HepG2 (cell line): Measurements from ENCODE around the gene LRRC73. TPM values are rescaled to one million over a fixed set of nuclear protein-coding genes. Genes with fewer than 3 reads are reported as not detected.

ENCODE experiments used
- ATAC-seq: fragments of 200-7000 bp; cut with Tn5 transposase; 3 replicates; pipeline ENCODE4 v1.9.1; 2020; ENCODE audit warnings: mild to moderate bottlenecking, moderate library complexity
- BruUV-seq: library from RNA; stranded (reverse); fragments of 400-500 nt; replicated peaks from 2 replicates; lab custom pipeline; 2021; lab: Mats Ljungman, UMichigan
- CTCF ChIA-PET: fragments of 300-600 bp; formaldehyde crosslinking; extraction: SDS; loops from one replicate; lab custom pipeline; 2021; ENCODE audit warnings: low total read pairs, inconsistent platforms, low intra/inter-chr PET ratio; lab: Yijun Ruan, JAX
- POLR2A ChIA-PET: fragments of 350-600 bp; sonication (Branson Sonifier 250); formaldehyde crosslinking; loops from one replicate; lab custom pipeline; 2020; ENCODE audit warnings: antibody characterized with exemption, inconsistent platforms; lab: Yijun Ruan, JAX
- DNase-seq: peaks from one replicate; pipeline ENCODE4 v3.0.0-alpha.2; 2015; ENCODE audit warnings: low spot score
- FAIRE-seq: peaks from 3 replicates; lab custom pipeline; 2011; peaks lifted over from hg19 to GRCh38; lab: Jason Lieb, UNC
- H2AFZ ChIP-seq: one replicate; pipeline ENCODE4 v1.6.1; 2011; ENCODE audit warnings: low read length, inconsistent platforms
- H3K27ac ChIP-seq: fragments of 300-600 bp; 3 replicates; pipeline ENCODE4 v1.8.0; 2011; ENCODE audit warnings: mixed run types, mild to moderate bottlenecking, mixed read lengths, low read length, inconsistent platforms; ENCODE audit not compliant: insufficient read depth; ENCODE audit errors: extremely low read length
- H3K27me3 ChIP-seq, 2 experiments: fragments of 200-600 bp in 1 of 2; 2 replicates in 1 of 2; 3 replicates in 1 of 2; pipeline versions ENCODE4 v1.6.0 to v1.8.0; 2011; ENCODE audit warnings: low read length in 2 of 2, mild to moderate bottlenecking in 2 of 2, moderate library complexity in 2 of 2, inconsistent platforms in 1 of 2; ENCODE audit not compliant: insufficient read depth in 2 of 2, control insufficient read depth in 1 of 2
- H3K36me3 ChIP-seq, 2 experiments: fragments of 200-600 bp in 1 of 2; replicated peaks in 1 of 2; 2 replicates in 1 of 2; 3 replicates in 1 of 2; pipeline versions ENCODE4 v1.5.1 to v1.8.0; 2011; ENCODE audit warnings: low read length in 2 of 2, inconsistent platforms in 1 of 2; ENCODE audit not compliant: insufficient read depth in 2 of 2, control insufficient read depth in 1 of 2
- H3K4me1 ChIP-seq: 2 replicates; pipeline ENCODE4 v1.5.1; 2012; ENCODE audit warnings: low read length, inconsistent platforms; ENCODE audit not compliant: insufficient read depth
- H3K4me2 ChIP-seq: 2 replicates; pipeline ENCODE4 v1.6.0; 2011; ENCODE audit warnings: low read depth, low read length, inconsistent platforms
- H3K4me3 ChIP-seq, 3 experiments: fragments of 200-600 bp in 1 of 3; sonication (generic), shearing (Covaris generic) in 1 of 3; replicated peaks in 1 of 3; 2 replicates each; pipeline ENCODE4 v1.5.1; 2011 to 2016; ENCODE audit warnings: low read length in 3 of 3, inconsistent platforms in 2 of 3, low read depth in 2 of 3, mild to moderate bottlenecking in 2 of 3, control low read depth in 1 of 3, mixed read lengths in 1 of 3; ENCODE audit not compliant: insufficient read depth in 1 of 3
- H3K79me2 ChIP-seq: one replicate; pipeline ENCODE4 v1.6.1; 2011; ENCODE audit warnings: low read length, inconsistent platforms; ENCODE audit not compliant: insufficient read depth
- H3K9ac ChIP-seq: 2 replicates; pipeline ENCODE4 v1.6.0; 2011; ENCODE audit warnings: mild to moderate bottlenecking, low read depth, low read length, inconsistent platforms; ENCODE audit not compliant: insufficient read depth
- H3K9me3 ChIP-seq: 2 replicates; pipeline ENCODE4 v1.5.1; 2012; ENCODE audit warnings: mild to moderate bottlenecking, low read length
- H4K20me1 ChIP-seq: 2 replicates; pipeline ENCODE4 v1.6.0; 2011; ENCODE audit warnings: inconsistent platforms, mild to moderate bottlenecking, low read length, moderate library complexity; ENCODE audit not compliant: insufficient read depth
- ASH2L ChIP-seq: fragments of 300-600, 200-600 bp; sonication (generic); IDR thresholded peaks from 2 replicates; pipeline ENCODE4 v1.7.0; 2017; ENCODE audit warnings: low read depth, mild to moderate bottlenecking, moderate library complexity, mixed read lengths, low read length; ENCODE audit not compliant: insufficient read length
- ATF5 ChIP-seq: sonication (generic); formaldehyde crosslinking; IDR thresholded peaks from 2 replicates; pipeline ENCODE4 v1.4.0; 2020; ENCODE audit warnings: mild to moderate bottlenecking, low read depth, missing genetic modification reagents
- E2F2 ChIP-seq: sonication (generic); formaldehyde crosslinking; IDR thresholded peaks from 2 replicates; pipeline ENCODE4 v1.4.0; 2020; ENCODE audit warnings: missing genetic modification reagents, borderline replicate concordance
- HNRNPLL ChIP-seq: fragments of 200-400 bp; formaldehyde crosslinking; IDR thresholded peaks from 2 replicates; pipeline ENCODE4 v1.6.1; 2017; ENCODE audit warnings: mild to moderate bottlenecking, low read depth, low read length; ENCODE audit not compliant: poor library complexity, severe bottlenecking
- HOXD1 ChIP-seq: sonication (generic); formaldehyde crosslinking; IDR thresholded peaks from 2 replicates; pipeline ENCODE4 v1.5.0; 2020; ENCODE audit warnings: missing genetic modification reagents
- KDM6A ChIP-seq: IDR thresholded peaks from 2 replicates; pipeline ENCODE4 v1.6.1; 2016; ENCODE audit warnings: low read depth
- MAFF ChIP-seq: IDR thresholded peaks from 2 replicates; pipeline ENCODE4 v1.6.1; 2011; ENCODE audit warnings: low read depth, low read length, improper control_type of control experiment
- MAZ ChIP-seq, 2 experiments: sonication (generic) in 1 of 2; formaldehyde crosslinking in 1 of 2; IDR thresholded peaks; 2 replicates each; pipeline versions ENCODE4 v1.5.0 to v1.6.1; 2012 to 2020; ENCODE audit warnings: low read depth in 2 of 2, mild to moderate bottlenecking in 2 of 2, borderline replicate concordance in 1 of 2, improper control_type of control experiment in 1 of 2, low read length in 1 of 2, missing genetic modification reagents in 1 of 2, moderate library complexity in 1 of 2
- MEIS1 ChIP-seq: sonication (generic); formaldehyde crosslinking; IDR thresholded peaks from 2 replicates; pipeline ENCODE4 v1.9.0; 2021; ENCODE audit warnings: mild to moderate bottlenecking, missing genetic modification reagents, moderate library complexity, borderline replicate concordance
- SCMH1 ChIP-seq: sonication (generic); formaldehyde crosslinking; IDR thresholded peaks from 2 replicates; pipeline ENCODE4 v1.9.0; 2021; ENCODE audit warnings: missing genetic modification reagents, mild to moderate bottlenecking, borderline replicate concordance
- TSC22D2 ChIP-seq: sonication (generic); formaldehyde crosslinking; IDR thresholded peaks from 2 replicates; pipeline ENCODE4 v1.5.1; 2020; ENCODE audit warnings: missing genetic modification reagents, mild to moderate bottlenecking, borderline replicate concordance
- ZBTB21 ChIP-seq: sonication (generic); formaldehyde crosslinking; IDR thresholded peaks from 2 replicates; pipeline ENCODE4 v1.4.0; 2020; ENCODE audit warnings: missing genetic modification reagents
- ZMAT3 ChIP-seq: sonication (generic); formaldehyde crosslinking; conservative IDR thresholded peaks from 2 replicates; pipeline ENCODE4 v1.7.0; 2021; ENCODE audit warnings: missing genetic modification reagents
- ZNF281 ChIP-seq: sonication (generic); formaldehyde crosslinking; IDR thresholded peaks from 2 replicates; pipeline ENCODE4 v1.4.0; 2020; ENCODE audit warnings: missing genetic modification reagents, borderline replicate concordance
- WGBS: methylation state at CpG from one replicate; pipeline ENCODE4 v1.1.6; 2017; ENCODE audit warnings: low lambda C conversion rate; 5-methylcytosine and 5-hydroxymethylcytosine counted together
- in situ Hi-C: cut with HindIII; loops from 2 replicates; pipeline ENCODE4 v1.10.0; 2017; ENCODE audit warnings: low pct_unique_long_range_greater_than_20kb; ENCODE audit not compliant: extremely low pct_ligation_motif_present
- intact Hi-C: fragments of 100-400 bp; cut with micrococcal nuclease; formaldehyde crosslinking; loops from one replicate; pipeline ENCODE4 v1.10.0; 2022; ENCODE audit not compliant: unreplicated experiment
- polyA plus RNA-seq, 8 experiments: library from polyadenylated mRNA; depleted of rRNA in 3 of 8; stranded (reverse) in 7 of 8; unstranded in 1 of 8; fragments of >200 nt; fragmentation: Illumina TruSeq in 4 of 8; extraction: Trizol in 4 of 8; gene quantifications; 2 replicates each; pipeline versions ENCODE4 v1.2.1 to v1.2.3, GENCODE V29; 2011 to 2016; ENCODE audit warnings: low read depth in 4 of 8, missing spikeins in 1 of 8, mixed read lengths in 1 of 8; ENCODE audit not compliant: insufficient read depth in 1 of 8
- total RNA-seq, 5 experiments: library from RNA; depleted of rRNA; stranded (reverse); fragments of >200 nt; fragmentation: Illumina TruSeq; extraction: Trizol; gene quantifications; 2 replicates each; pipeline ENCODE4 v1.2.3, GENCODE V29; 2016; ENCODE audit warnings: low read depth in 1 of 5

Gene LRRC73
- total and polyA plus RNA-seq, 2 of the 13 experiments (the other 11 are each of a cell fraction or from before 2014, with no cell fraction given): 0.11 to 0.12 TPM

GRCh38 chr6:43496370-43497128, 13.6 kb downstream of the LRRC73 start:
- no peaks in the 10 kb centered on the region for H4K20me1 ChIP-seq
- no TSS peak for BruUV-seq
- peak overlapping the region; percentile 31; the same call in 1 of the 2 replicates for H3K9ac ChIP-seq
- peak overlapping the region; percentile 37 for H3K4me2 ChIP-seq
- DNase-seq: peak; percentile 80
- FAIRE-seq: peak; percentile 81
- peak overlapping the region in 1 of 3 experiments; percentile 27; a peak in 1 of 6 replicates for H3K4me3 ChIP-seq
- in situ Hi-C loops (loop anchor here (5.0 kb wide), 1 partner anchor 234 kb away; no protein-coding TSS in a partner anchor), intact Hi-C loops (loop anchor here (1.0 to 10.0 kb wide), 3 partner anchors 42 to 129 kb away; partner anchors contain the start of gene ZNF318)
- no peak overlapping the region for H2AFZ ChIP-seq
- WGBS: 36% methylated on average over 13 of the region's 18 CpGs
- ChIA-PET POLR2A (interaction anchor here (0.6 to 2.5 kb wide), 20 partner anchors 9 to 322 kb away, joined by 3 to 38 read pairs (median 4); partner anchors contain the start of genes ABCC10, DLK2, DNPH1 and GTPBP2), CTCF (interaction anchor here (0.8 to 3.5 kb wide), 5 partner anchors 9 to 110 kb away, joined by 3 to 53 read pairs (median 3); partner anchors contain the start of gene DLK2)
- H3K27ac ChIP-seq: peak overlapping the region; percentile 46
- H3K4me1 ChIP-seq: peaks cover 22% of the 10 kb centered on the region
- no peaks in the 10 kb centered on the region for H3K27me3 ChIP-seq
- H3K36me3 ChIP-seq: peaks cover 27 to 39% of the 10 kb centered on the region in 2 experiments
- no peaks in the 10 kb centered on the region for H3K9me3 ChIP-seq
- peak; percentile 66 for ATAC-seq
- H3K79me2 ChIP-seq: peaks cover 33% of the 10 kb centered on the region
- peak; percentile 50; the same call in 1 of the 2 replicates for TF ChIP-seq TSC22D2
- TF ChIP-seq ZMAT3: no peak
- TF ChIP-seq ZBTB21: no peak
- TF ChIP-seq SCMH1 (CRISPR knock-in tag): no peak
- TF ChIP-seq MEIS1 (CRISPR knock-in tag): no peak; the same call in 1 of the 2 replicates
- TF ChIP-seq HOXD1: 0 out of 2 replicates have a peak, but pooled peaks have one; percentile 21
- TF ChIP-seq ATF5 (CRISPR knock-in tag): no peak
- TF ChIP-seq ZNF281 (CRISPR knock-in tag): peak; percentile 63; the same call in 1 of the 2 replicates
- no peak for TF ChIP-seq ASH2L
- peak; percentile 30 for TF ChIP-seq HNRNPLL
- no peak for TF ChIP-seq E2F2 (CRISPR knock-in tag)
- peak; percentile 100 for TF ChIP-seq MAZ (IDR thresholded peaks at IDR 0.05; ENCODE audit: borderline replicate concordance, low read depth, low read length)
- TF ChIP-seq MAZ (CRISPR knock-in tag; IDR thresholded peaks at IDR 0.05; ENCODE audit: low read depth): peak; percentile 93
- TF ChIP-seq KDM6A (CRISPR knock-in tag): peak; percentile 42; the same call in 1 of the 2 replicates
- no peak for TF ChIP-seq MAFF
